Transverse colon (tissue), 4 donors: ENCODE data around the gene GNG14. TPM values are rescaled to one million over a fixed set of nuclear protein-coding genes. Genes with fewer than 3 reads are reported as not detected.

Experiments
- DNase-seq: peaks from one replicate; pipeline ENCODE4 v3.0.0-alpha.2; 2019
- H3K27ac ChIP-seq, 4 donors: fragments of 200-600 bp; sonication (generic); 2 replicates each; pipeline ENCODE4 v1.5.1; 2016 to 2018; ENCODE audit warnings: inconsistent platforms in 4 of 4
- H3K27me3 ChIP-seq: fragments of 200-600 bp; sonication (generic); 2 replicates; pipeline ENCODE4 v1.5.1; 2017; ENCODE audit warnings: inconsistent platforms
- H3K36me3 ChIP-seq, 4 donors: fragments of 200-600 bp; sonication (generic); 2 replicates each; pipeline ENCODE4 v1.5.1; 2017 to 2019; ENCODE audit warnings: inconsistent platforms in 4 of 4
- H3K4me1 ChIP-seq, 4 donors: fragments of 200-600 bp; sonication (generic); 2 replicates each; pipeline ENCODE4 v1.5.1; 2017 to 2020; ENCODE audit warnings: inconsistent platforms in 4 of 4
- H3K4me3 ChIP-seq, 4 donors: fragments of 200-600 bp; sonication (generic); 1 replicate in 1 of 4; 2 replicates in 3 of 4; pipeline versions ENCODE4 v1.5.1 to v1.6.1; 2017 to 2019; ENCODE audit warnings: inconsistent platforms in 4 of 4
- H3K9me3 ChIP-seq, 2 donors: fragments of 200-600 bp; sonication (generic); 2 replicates each; pipeline ENCODE4 v1.5.1; 2017 to 2019; ENCODE audit warnings: inconsistent platforms in 2 of 2
- CTCF ChIP-seq, 5 experiments: fragments of 200-600 bp in 3 of 5; fragments of 450-650 bp in 2 of 5; sonication (generic) in 3 of 5; IDR thresholded peaks; 1 replicate in 2 of 5; 2 replicates in 3 of 5; pipeline ENCODE4 v1.5.1; 2016 to 2017; ENCODE audit warnings: antibody characterized with exemption in 5 of 5, inconsistent platforms in 3 of 5, mild to moderate bottlenecking in 2 of 5, moderate library complexity in 1 of 5
- EP300 ChIP-seq: sonication (generic); formaldehyde crosslinking; IDR thresholded peaks from one replicate; pipeline ENCODE4 v1.6.1; 2017; ENCODE audit warnings: antibody characterized with exemption, low read depth
- POLR2A ChIP-seq: fragments of 450-650 bp; IDR thresholded peaks from one replicate; pipeline ENCODE4 v1.6.1; 2016; ENCODE audit warnings: antibody characterized with exemption, mild to moderate bottlenecking, moderate library complexity
- POLR2AphosphoS5 ChIP-seq, 3 donors: sonication (generic); formaldehyde crosslinking; IDR thresholded peaks; one replicate each; pipeline ENCODE4 v1.6.1; 2016; ENCODE audit warnings: antibody characterized with exemption in 3 of 3
- WGBS, 2 donors: methylation state at CpG; one replicate each; pipeline ENCODE4 v1.1.5; 2018; ENCODE audit warnings: low coverage in 1 of 2; 5-methylcytosine and 5-hydroxymethylcytosine counted together
- in situ Hi-C, 4 donors: fragments of 200-750 bp; cut with MboI; loops; one replicate each; pipeline versions ENCODE4 v1.15.0 to v1.15.1; 2017; ENCODE audit warnings: low sequenced_read_pairs in 3 of 4, low pct_ligation_motif_present in 1 of 4, low pct_unique_long_range_greater_than_20kb in 1 of 4
- intact Hi-C: fragments of 100-400 bp; cut with DNase I; formaldehyde crosslinking; loops from one replicate; pipeline ENCODE4 v1.15.1; 2023; ENCODE audit warnings: low total_unique reads
- total RNA-seq, 4 donors: library from RNA; depleted of rRNA; stranded (reverse); fragments of >200 nt; gene quantifications; one replicate each; pipeline ENCODE4 v1.1.0, GENCODE V29; 2016

The GNG14 gene
- total RNA-seq, 4 donors from 2014 or later, result not detected

- Histone ChIP-seq H3K4me3 (no peak overlapping the region), H3K4me1 (peaks cover 17 to 29% (median 22%) of the 10 kb centered on the region in 4 donors), H3K27ac (no peak overlapping the region), H3K27me3 (no peaks in the 10 kb centered on the region), H3K36me3 (peaks cover 0 to 26% (median 12%) of the 10 kb centered on the region in 4 donors), H3K9me3 (no peaks in the 10 kb centered on the region)
- in situ Hi-C loops, result loop anchor here in 3 of 4 donors (10.0 kb wide), 1 partner anchor 108 kb away; no protein-coding TSS in a partner anchor
- intact Hi-C loops, result loop anchor here (5.0 to 10.0 kb wide), 2 partner anchors 98 to 515 kb away; partner anchors contain the start of gene ZNF625
- 89% methylated on average over 8 of the region's 10 CpGs; no CpG with 5 or more reads in 1 of the 2 donors for WGBS, 2 donors
- TF ChIP-seq CTCF (IDR thresholded peaks at IDR 0.05), result no peak
- no peak for TF ChIP-seq EP300
- no peak for TF ChIP-seq POLR2AphosphoS5 (IDR thresholded peaks at IDR 0.05)
- TF ChIP-seq POLR2A, result no peak
- no peak for DNase-seq
These were observed 15.1 kb upstream of the GNG14 start for GRCh38 chr19:12672744-12673143.

- no peak overlapping the region for H3K27ac ChIP-seq
- H3K27me3 ChIP-seq, result no peaks in the 10 kb centered on the region
- intact Hi-C loops (loop anchor here (10.0 kb wide), 1 partner anchor 101 kb away; no protein-coding TSS in a partner anchor), in situ Hi-C loops (loop anchor here in 3 of 4 donors (10.0 kb wide), 1 partner anchor 111 kb away; no protein-coding TSS in a partner anchor)
- 98% methylated on average over 10 of the region's 10 CpGs; no CpG with 5 or more reads in 1 of the 2 donors for WGBS, 2 donors
- no peaks in the 10 kb centered on the region for H3K9me3 ChIP-seq
- H3K36me3 ChIP-seq, result peaks cover 0 to 42% (median 20%) of the 10 kb centered on the region in 4 donors
- TF ChIP-seq POLR2AphosphoS5 (IDR thresholded peaks at IDR 0.05), result no peak
- TF ChIP-seq EP300, result no peak
- TF ChIP-seq POLR2A, result no peak
- no peak for TF ChIP-seq CTCF (IDR thresholded peaks at IDR 0.05)
- DNase-seq, result no peak
- peaks cover 6 to 18% (median 10%) of the 10 kb centered on the region in 4 donors for H3K4me1 ChIP-seq
- H3K4me3 ChIP-seq, result no peak overlapping the region
These were observed 12.4 kb upstream of the GNG14 start for GRCh38 chr19:12675399-12675798.

- WGBS, 2 donors, result 79% methylated on average over 15 of the region's 15 CpGs; no CpG with 5 or more reads in 1 of the 2 donors
- Histone ChIP-seq H3K36me3 (peaks cover 0 to 42% (median 20%) of the 10 kb centered on the region in 4 donors), H3K9me3 (no peaks in the 10 kb centered on the region), H3K27ac (no peak overlapping the region), H3K4me3 (no peak overlapping the region), H3K4me1 (peaks cover 6 to 18% (median 8%) of the 10 kb centered on the region in 4 donors), H3K27me3 (no peaks in the 10 kb centered on the region)
- intact Hi-C loops, result loop anchor here (10.0 kb wide), 1 partner anchor 101 kb away; no protein-coding TSS in a partner anchor
- DNase-seq, result no peak
- in situ Hi-C loops, result loop anchor here in 3 of 4 donors (10.0 kb wide), 1 partner anchor 111 kb away; no protein-coding TSS in a partner anchor
- no peak for TF ChIP-seq EP300
- no peak for TF ChIP-seq POLR2AphosphoS5 (IDR thresholded peaks at IDR 0.05)
- no peak for TF ChIP-seq POLR2A
- no peak for TF ChIP-seq CTCF (IDR thresholded peaks at IDR 0.05)
These were observed 11.9 kb upstream of the GNG14 start for GRCh38 chr19:12675940-12676339.

- 16% methylated on average over 4 of the region's 4 CpGs; no CpG with 5 or more reads in 1 of the 2 donors for WGBS, 2 donors
- Histone ChIP-seq H3K27me3 (no peaks in the 10 kb centered on the region), H3K9me3 (no peaks in the 10 kb centered on the region), H3K27ac (peak overlapping the region in 1 of 4 donors; percentile 3), H3K4me3 (no peak overlapping the region), H3K36me3 (peaks cover 0 to 42% (median 20%) of the 10 kb centered on the region in 4 donors), H3K4me1 (peaks cover 5 to 17% (median 7%) of the 10 kb centered on the region in 4 donors)
- in situ Hi-C loops (loop anchor here in 3 of 4 donors (10.0 kb wide), 1 partner anchor 112 kb away; no protein-coding TSS in a partner anchor), intact Hi-C loops (loop anchor here (10.0 kb wide), 1 partner anchor 102 kb away; no protein-coding TSS in a partner anchor)
- TF ChIP-seq CTCF (IDR thresholded peaks at IDR 0.05) (peak; percentile 81 to 90 (median 88)), EP300 (no peak), POLR2A (no peak), POLR2AphosphoS5 (IDR thresholded peaks at IDR 0.05) (no peak)
- DNase-seq, result peak; percentile 86
These were observed 11.4 kb upstream of the GNG14 start for GRCh38 chr19:12676384-12676792.
